Ovary (tissue), 3 donors: ENCODE measurements around the gene NIT1.

Experiments
- EP300 ChIP-seq: sonication (generic); formaldehyde crosslinking; IDR thresholded peaks from one replicate; pipeline ENCODE4 v1.6.1; 2017; ENCODE audit warnings: antibody characterized with exemption
- POLR2A ChIP-seq: fragments of 450-650 bp; IDR thresholded peaks from one replicate; pipeline ENCODE4 v1.6.1; 2017; ENCODE audit warnings: antibody characterized with exemption, mild to moderate bottlenecking, moderate library complexity
- TF ChIP-seq, protein P1 (sequence below), 3 donors: fragments of 450-650 bp in 2 of 3; fragments of 200-600 bp in 1 of 3; IDR thresholded peaks; one replicate each; pipeline versions ENCODE4 v1.5.1 to v1.8.0; 2016 to 2022; ENCODE audit warnings: antibody characterized with exemption in 3 of 3, mild to moderate bottlenecking in 1 of 3
- donor health status: DM: no; HTN: no; CAD: no.

DNA sequence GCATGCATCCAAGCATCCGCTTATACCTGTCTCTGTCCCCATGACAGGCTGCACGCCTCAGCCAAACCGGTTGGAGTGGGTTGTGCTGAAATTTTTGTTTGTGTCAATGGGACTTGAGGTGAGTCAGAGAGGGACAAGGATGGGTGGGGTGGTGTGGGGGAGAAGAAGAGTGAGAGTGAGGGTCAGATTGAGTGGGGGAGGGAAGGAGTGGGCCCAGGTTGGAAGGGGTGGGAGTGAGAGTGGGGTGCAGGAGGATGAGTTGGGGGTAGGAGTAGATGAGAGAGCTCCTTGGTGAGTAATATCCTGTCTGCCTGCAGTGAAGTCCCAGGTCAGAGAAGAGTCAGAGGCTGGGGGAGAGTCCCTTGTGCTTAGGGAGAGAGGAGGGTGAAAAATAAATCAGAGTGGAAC is 25.3 kb upstream of the NIT1 start:
- TF ChIP-seq, protein P1, sequence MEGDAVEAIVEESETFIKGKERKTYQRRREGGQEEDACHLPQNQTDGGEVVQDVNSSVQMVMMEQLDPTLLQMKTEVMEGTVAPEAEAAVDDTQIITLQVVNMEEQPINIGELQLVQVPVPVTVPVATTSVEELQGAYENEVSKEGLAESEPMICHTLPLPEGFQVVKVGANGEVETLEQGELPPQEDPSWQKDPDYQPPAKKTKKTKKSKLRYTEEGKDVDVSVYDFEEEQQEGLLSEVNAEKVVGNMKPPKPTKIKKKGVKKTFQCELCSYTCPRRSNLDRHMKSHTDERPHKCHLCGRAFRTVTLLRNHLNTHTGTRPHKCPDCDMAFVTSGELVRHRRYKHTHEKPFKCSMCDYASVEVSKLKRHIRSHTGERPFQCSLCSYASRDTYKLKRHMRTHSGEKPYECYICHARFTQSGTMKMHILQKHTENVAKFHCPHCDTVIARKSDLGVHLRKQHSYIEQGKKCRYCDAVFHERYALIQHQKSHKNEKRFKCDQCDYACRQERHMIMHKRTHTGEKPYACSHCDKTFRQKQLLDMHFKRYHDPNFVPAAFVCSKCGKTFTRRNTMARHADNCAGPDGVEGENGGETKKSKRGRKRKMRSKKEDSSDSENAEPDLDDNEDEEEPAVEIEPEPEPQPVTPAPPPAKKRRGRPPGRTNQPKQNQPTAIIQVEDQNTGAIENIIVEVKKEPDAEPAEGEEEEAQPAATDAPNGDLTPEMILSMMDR (IDR thresholded peaks at IDR 0.05): no peak
- TF ChIP-seq POLR2A: no peak
- TF ChIP-seq EP300: no peak
